Stimulated activated CD8-positive, alpha-beta memory T cell treated with anti-CD3 and anti-CD28 coated beads, Interleukin-12 subunit alpha, Interleukin-12 subunit beta, amount 100 ng/mL, for 4 hours (primary cell): ENCODE measurements around the gene TMCC1.
"Not testable (repeated sequence)": the region's sequence is repeated elsewhere in the genome, so short reads cannot be mapped to it uniquely, and the experiment has no call there.

Source experiments
- DNase-seq: peaks from one replicate; pipeline ENCODE4 v3.0.0-alpha.2; 2020; ENCODE audit warnings: low read depth

The TMCC1 gene

DNA sequence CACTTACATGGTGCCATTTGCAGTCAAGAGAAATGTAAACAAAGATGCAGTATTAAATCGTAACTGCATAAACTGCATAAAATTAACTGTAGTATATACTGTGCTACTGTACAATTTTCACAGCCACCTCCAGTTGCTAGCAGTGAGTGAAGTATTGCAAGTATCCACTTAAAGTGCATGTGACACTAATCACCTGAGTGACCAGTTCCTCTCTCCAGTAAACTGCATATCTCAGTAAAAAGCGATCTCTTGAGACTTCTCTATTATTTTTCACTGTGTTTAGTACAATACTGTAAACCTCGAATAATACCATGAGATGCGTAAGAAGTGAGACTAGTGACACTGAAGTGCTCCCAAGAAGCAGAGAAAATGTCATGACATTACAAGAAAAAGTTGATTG, 175.3 kb downstream of the TMCC1 start:
- no peak for DNase-seq

DNA sequence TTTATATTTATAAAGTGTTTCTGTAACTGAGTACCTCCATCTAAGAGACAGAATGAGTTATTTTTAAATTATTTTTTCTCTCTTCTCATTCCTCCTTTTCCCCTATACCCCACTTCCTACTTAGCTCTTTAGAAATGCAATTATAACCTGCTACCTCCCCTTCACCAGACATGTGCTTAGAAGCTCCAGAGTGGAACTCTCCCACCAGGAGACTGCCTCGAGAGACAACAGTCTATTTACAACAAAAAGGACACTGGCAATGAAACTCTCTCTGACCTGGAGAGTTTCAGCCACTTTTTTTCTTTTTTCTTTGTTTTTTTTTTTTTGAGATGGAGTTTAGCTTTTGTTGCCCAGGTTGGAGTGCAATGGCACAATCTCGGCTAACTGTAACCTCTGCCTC, 177.7 kb downstream of the TMCC1 start:
- no peak for DNase-seq

GRCh38 chr3:129708328-129708861, 185.1 kb downstream of the TMCC1 start:
- DNase-seq, result no peak

GRCh38 chr3:129705274-129705673, 188.2 kb downstream of the TMCC1 start:
- DNase-seq, result no peak

GRCh38 chr3:129703913-129704312, 189.6 kb downstream of the TMCC1 start:
- DNase-seq, result no peak

GRCh38 chr3:129702934-129703712, 190.4 kb downstream of the TMCC1 start:
- no peak for DNase-seq

DNA sequence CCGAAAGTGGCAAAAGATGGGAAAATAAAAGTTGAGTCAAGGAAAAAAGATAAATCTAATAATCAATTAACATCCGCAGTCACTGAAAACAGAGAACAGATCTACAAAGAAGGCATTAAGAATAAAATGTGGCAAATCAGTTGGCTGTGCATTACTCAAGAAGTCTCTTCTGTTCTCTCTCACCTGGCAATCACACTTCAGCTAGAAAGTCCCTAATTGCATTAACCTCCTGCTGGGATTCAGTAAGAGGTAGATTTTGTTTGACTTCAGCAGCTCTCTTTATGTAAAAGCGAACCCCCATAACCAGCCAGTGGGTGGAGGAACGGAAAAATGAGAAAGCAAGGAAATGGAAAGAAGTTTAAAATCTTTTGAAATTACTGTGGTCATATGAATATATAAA, 192.3 kb downstream of the TMCC1 start:
- DNase-seq, result no peak

GRCh38 chr3:129699612-129700011, 193.9 kb downstream of the TMCC1 start:
- no peak for DNase-seq

DNA sequence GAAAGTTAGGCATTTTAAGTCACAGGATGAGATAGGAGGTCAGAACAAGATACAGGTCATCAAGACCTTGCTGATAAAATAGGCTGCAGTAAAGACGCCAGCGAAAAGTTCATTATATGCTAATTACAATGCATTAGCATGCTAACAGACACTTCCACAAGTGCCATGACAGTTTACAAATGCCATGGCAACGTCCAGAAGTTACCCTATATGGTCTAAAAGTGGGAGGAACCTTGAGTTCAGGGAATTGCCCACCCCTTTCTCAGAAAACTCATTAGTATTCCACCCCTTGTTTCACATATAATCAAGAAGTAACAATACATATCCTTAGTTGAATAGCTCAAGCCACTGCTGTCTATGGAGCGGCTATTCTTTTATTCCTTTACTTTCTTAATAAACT, 194.3 kb downstream of the TMCC1 start:
- DNase-seq, result no peak

- DNase-seq, result no peak
Measured at GRCh38 chr3:129697229-129697969, 196.1 kb downstream of the TMCC1 start.

GRCh38 chr3:129696430-129696829, 197.1 kb downstream of the TMCC1 start:
- DNase-seq, result not testable (repeated sequence)

- DNase-seq, result no peak
Measured at GRCh38 chr3:129695230-129695629, 198.3 kb downstream of the TMCC1 start.

DNA sequence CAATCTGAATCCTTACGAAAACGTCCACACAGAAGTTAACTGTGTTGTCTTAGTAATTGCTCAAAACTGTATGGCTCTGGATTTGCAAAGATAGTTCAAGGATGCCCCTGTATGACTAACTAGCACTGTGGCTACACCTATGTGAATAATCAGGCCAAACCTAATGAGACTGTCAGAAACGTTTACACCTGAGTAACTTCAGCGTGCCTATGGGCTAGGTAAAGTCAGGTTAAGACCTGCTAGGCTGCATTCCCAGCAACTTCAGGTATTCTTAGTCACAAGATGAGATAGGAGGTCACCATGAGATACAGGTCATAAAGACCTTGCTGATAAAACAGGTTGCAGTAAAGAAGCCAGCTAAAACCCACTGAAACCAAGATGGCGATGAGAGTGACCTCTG, 199.3 kb downstream of the TMCC1 start:
- no peak for DNase-seq

DNA sequence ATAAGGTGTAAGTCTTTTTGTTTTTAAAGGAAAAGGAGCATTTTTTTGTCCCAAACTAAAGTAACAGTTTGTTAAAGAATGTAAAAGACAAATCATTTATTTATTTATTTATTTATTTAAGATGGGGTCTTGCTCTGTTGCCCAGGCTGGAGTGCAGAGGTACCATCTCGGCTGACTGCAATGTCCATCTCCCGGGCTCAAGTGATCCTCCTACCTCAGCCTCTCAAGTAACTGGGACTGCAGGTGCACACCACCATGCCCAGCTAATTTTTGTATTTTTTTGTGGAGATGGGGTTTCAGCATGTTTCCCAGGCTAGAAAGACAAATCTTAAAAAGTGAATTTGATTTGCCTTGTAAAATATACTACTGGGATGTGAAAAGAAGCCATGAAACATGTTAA, 200.8 kb downstream of the TMCC1 start:
- DNase-seq, result no peak

DNA sequence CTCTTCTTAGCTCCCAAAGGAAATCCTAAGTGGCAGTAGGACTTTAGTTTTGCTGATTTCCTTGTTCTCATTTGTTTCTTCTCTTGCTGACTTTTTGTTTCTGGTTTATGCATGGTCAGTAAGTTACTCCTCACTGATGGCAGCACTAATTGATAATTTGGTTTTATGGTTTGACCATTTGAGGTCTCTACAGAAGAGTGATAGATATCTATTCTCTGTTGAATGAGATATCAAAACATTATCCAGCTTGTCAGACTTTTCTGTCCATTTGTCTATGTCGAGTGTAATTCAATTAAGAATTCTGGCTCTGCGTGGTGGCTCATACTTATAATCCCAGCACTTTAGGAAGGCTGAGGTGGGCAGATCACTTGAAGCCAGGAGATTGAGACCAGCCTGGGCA, 202.5 kb downstream of the TMCC1 start:
- no peak for DNase-seq

GRCh38 chr3:129690406-129690805, 203.1 kb downstream of the TMCC1 start:
- DNase-seq, result no peak

- DNase-seq, result no peak
Measured at GRCh38 chr3:129689036-129689435, 204.5 kb downstream of the TMCC1 start.

GRCh38 chr3:129688271-129688895, 205.1 kb downstream of the TMCC1 start:
- no peak for DNase-seq

GRCh38 chr3:129687586-129688125, 205.9 kb downstream of the TMCC1 start:
- no peak for DNase-seq

DNA sequence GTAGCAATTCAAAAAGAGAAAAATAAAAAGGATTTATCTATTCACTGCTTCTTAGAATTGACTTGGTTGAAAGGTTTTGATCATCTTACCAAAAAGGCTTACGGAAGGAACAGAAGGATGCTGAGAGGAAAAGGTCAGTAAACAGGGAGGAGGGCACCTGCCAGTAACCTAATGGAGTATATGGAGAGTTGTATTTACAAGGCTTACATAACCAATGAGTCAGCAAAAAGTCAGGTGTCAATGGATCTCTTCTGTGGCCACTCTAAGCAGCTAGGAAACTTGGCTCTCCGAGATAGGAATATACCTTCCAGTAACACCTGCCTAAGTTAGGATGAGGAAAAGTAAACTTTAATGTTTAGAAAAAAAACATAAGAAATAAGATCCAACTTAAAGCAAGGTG, 206.6 kb downstream of the TMCC1 start:
- DNase-seq, result no peak

- no peak for DNase-seq
Measured at GRCh38 chr3:129684270-129684669, 209.2 kb downstream of the TMCC1 start.

GRCh38 chr3:129683201-129683600, 210.3 kb downstream of the TMCC1 start:
- no peak for DNase-seq

DNA sequence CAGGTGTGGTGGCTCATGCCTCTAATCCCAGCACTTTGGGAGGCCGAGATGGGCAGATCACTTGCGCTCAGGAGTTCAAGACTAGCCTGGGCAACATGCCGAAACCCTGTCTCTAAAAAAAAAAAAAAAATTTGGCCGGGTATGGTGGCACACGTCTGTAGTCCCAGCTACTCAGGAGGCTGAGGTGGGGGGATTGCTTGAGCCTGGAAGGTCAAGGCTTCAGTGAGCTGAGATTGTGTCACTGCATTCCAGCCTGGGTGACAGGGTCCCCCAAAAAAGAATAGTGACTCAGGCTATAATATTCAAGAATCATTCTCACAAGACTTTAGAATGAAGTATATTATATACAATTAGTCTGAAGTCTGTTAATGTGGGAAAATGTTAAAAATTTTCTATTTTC, 216.5 kb downstream of the TMCC1 start:
- DNase-seq, result no peak
